K562 (cell line): Measurements from ENCODE around the gene MALAT1. TPM values are rescaled to one million over a fixed set of nuclear protein-coding genes. Genes with fewer than 3 reads are reported as not detected.

Source experiments
- ATAC-seq: fragments of 200-7000 bp; cut with Tn5 transposase; 3 replicates; pipeline ENCODE4 v1.9.1; 2020; ENCODE audit warnings: moderate library complexity
- BruUV-seq: library from RNA; stranded (reverse); fragments of 400-500 nt; replicated peaks from 2 replicates; lab custom pipeline; 2021; lab: Mats Ljungman, UMichigan
- CTCF ChIA-PET: fragments of 300-600 bp; formaldehyde crosslinking; extraction: SDS; loops from one replicate; lab custom pipeline; 2021; ENCODE audit warnings: low intra/inter-chr PET ratio; lab: Yijun Ruan, JAX
- POLR2A ChIA-PET: fragments of 300-600, 350-650 bp; sonication (Branson Sonifier 250); formaldehyde crosslinking; extraction: SDS; loops from one replicate; lab custom pipeline; 2021; ENCODE audit warnings: antibody characterized with exemption, inconsistent platforms; lab: Yijun Ruan, JAX
- DNase-seq, 4 experiments: peaks; one replicate each; pipeline versions ENCODE4 v3.0.0 to v3.0.0-alpha.2; 2011 to 2018; ENCODE audit warnings: low spot score in 3 of 4, mixed read lengths in 3 of 4; ENCODE audit errors: extremely low read depth in 1 of 4
- FAIRE-seq: peaks from 2 replicates; lab custom pipeline; 2011; peaks lifted over from hg19 to GRCh38; lab: Jason Lieb, UNC
- H2AFZ ChIP-seq: 2 replicates; pipeline ENCODE4 v1.6.0; 2011; ENCODE audit warnings: low read depth, low read length, control low read depth, inconsistent platforms
- H3K27ac ChIP-seq: fragments of 200-600 bp; 3 replicates; pipeline ENCODE4 v1.8.0; 2011; ENCODE audit warnings: low read depth, mild to moderate bottlenecking, control low read depth, inconsistent platforms, low read length, moderate library complexity, mixed read lengths; ENCODE audit errors: extremely low read depth
- H3K27me3 ChIP-seq, 2 experiments: fragments of 300-600 bp in 1 of 2; 2 replicates in 1 of 2; 3 replicates in 1 of 2; pipeline versions ENCODE4 v1.6.0 to v1.8.0; 2011; ENCODE audit warnings: inconsistent platforms in 2 of 2, low read length in 2 of 2, mild to moderate bottlenecking in 1 of 2, mixed read lengths in 1 of 2, moderate library complexity in 1 of 2; ENCODE audit not compliant: control insufficient read depth in 2 of 2, insufficient read depth in 2 of 2
- H3K36me3 ChIP-seq: fragments of 300-600 bp; 3 replicates; pipeline ENCODE4 v1.8.0; 2011; ENCODE audit warnings: mild to moderate bottlenecking, low read length, inconsistent platforms; ENCODE audit not compliant: control insufficient read depth, insufficient read depth
- H3K4me1 ChIP-seq, 2 experiments: fragments of 200-600 bp in 1 of 2; replicated peaks in 1 of 2; 2 replicates in 1 of 2; 3 replicates in 1 of 2; pipeline versions ENCODE4 v1.5.1 to v1.8.0; 2011; ENCODE audit warnings: inconsistent platforms in 2 of 2, low read length in 2 of 2, mild to moderate bottlenecking in 1 of 2, mixed read lengths in 1 of 2, moderate library complexity in 1 of 2; ENCODE audit not compliant: control insufficient read depth in 2 of 2, insufficient read depth in 2 of 2
- H3K4me2 ChIP-seq: 2 replicates; pipeline ENCODE4 v1.6.1; 2011; ENCODE audit warnings: low read length, control low read depth, inconsistent platforms, mixed read lengths; ENCODE audit not compliant: insufficient read depth
- H3K4me3 ChIP-seq: fragments of 200-600 bp; sonication (generic), shearing (Covaris generic); 2 replicates; pipeline ENCODE4 v1.5.1; 2016; ENCODE audit warnings: control low read depth, inconsistent platforms
- H3K79me2 ChIP-seq: fragments of 200-600 bp; 3 replicates; pipeline ENCODE4 v1.8.0; 2011; ENCODE audit warnings: low read length, inconsistent platforms; ENCODE audit not compliant: control insufficient read depth, insufficient read depth
- H3K9ac ChIP-seq, 2 experiments: 2 replicates each; pipeline versions ENCODE4 v1.6.0 to v1.6.1; 2011; ENCODE audit warnings: low read depth in 2 of 2, low read length in 2 of 2, control low read depth in 1 of 2, inconsistent platforms in 1 of 2, mild to moderate bottlenecking in 1 of 2, mixed read lengths in 1 of 2; ENCODE audit not compliant: insufficient read depth in 1 of 2
- H3K9me1 ChIP-seq: one replicate; pipeline ENCODE4 v1.6.0; 2011; ENCODE audit warnings: inconsistent platforms, mild to moderate bottlenecking, low read length, moderate library complexity; ENCODE audit not compliant: control insufficient read depth, insufficient read depth
- H3K9me3 ChIP-seq: replicated peaks from 2 replicates; pipeline ENCODE4 v1.5.1; 2011; ENCODE audit warnings: low read depth, low read length, inconsistent platforms; ENCODE audit not compliant: control insufficient read depth, insufficient read depth
- H4K20me1 ChIP-seq: replicated peaks from 2 replicates; pipeline ENCODE4 v1.6.1; 2011; ENCODE audit warnings: low read length, inconsistent platforms, mixed read lengths; ENCODE audit not compliant: control insufficient read depth, insufficient read depth
- E2F1 ChIP-seq: sonication (generic); formaldehyde crosslinking; IDR thresholded peaks from 2 replicates; pipeline ENCODE4 v1.8.1; 2023; ENCODE audit warnings: mild to moderate bottlenecking, missing genetic modification reagents, moderate library complexity
- E2F6 ChIP-seq, 2 experiments: IDR thresholded peaks; 2 replicates each; pipeline ENCODE4 v1.6.1; 2011; ENCODE audit warnings: borderline replicate concordance in 1 of 2, control low read depth in 1 of 2, low read depth in 1 of 2, low read length in 1 of 2, mild to moderate bottlenecking in 1 of 2, mixed read lengths in 1 of 2, moderate library complexity in 1 of 2; ENCODE audit not compliant: insufficient read depth in 1 of 2, insufficient read length in 1 of 2, poor library complexity in 1 of 2, severe bottlenecking in 1 of 2; ENCODE audit errors: extremely low read depth in 1 of 2
- POLR2G ChIP-seq: fragments of 200-400 bp; formaldehyde crosslinking; IDR thresholded peaks from 2 replicates; pipeline ENCODE4 v1.6.1; 2017; ENCODE audit warnings: low read depth, mild to moderate bottlenecking, antibody characterized with exemption, low read length, moderate library complexity
- PRPF4 ChIP-seq: fragments of 200-400 bp; formaldehyde crosslinking; IDR thresholded peaks from one replicate; pipeline ENCODE4 v1.6.1; 2017; ENCODE audit warnings: low read length, low read depth, mild to moderate bottlenecking; ENCODE audit not compliant: insufficient read depth, poor library complexity, severe bottlenecking
- RBFOX2 ChIP-seq: fragments of 200-400 bp; formaldehyde crosslinking; IDR thresholded peaks from 2 replicates; pipeline ENCODE4 v1.6.1; 2017; ENCODE audit warnings: low read depth, mild to moderate bottlenecking, low read length, moderate library complexity
- ZBTB33 ChIP-seq: sonication (generic); formaldehyde crosslinking; IDR thresholded peaks from 2 replicates; pipeline ENCODE4 v1.8.1; 2023; ENCODE audit warnings: mild to moderate bottlenecking, missing genetic modification reagents
- WGBS: fragments of 100-300 bp; shearing (Covaris generic); methylation state at CpG from one replicate; pipeline ENCODE4 v1.1.6; 2016; ENCODE audit warnings: low coverage, mixed read lengths; ENCODE audit not compliant: insufficient coverage; ENCODE audit errors: missing lambda C conversion rate; 5-methylcytosine and 5-hydroxymethylcytosine counted together
- in situ Hi-C: fragments of 300-500 bp; cut with MboI; formaldehyde crosslinking; loops from 4 replicates; pipeline ENCODE4 v1.15.0; 2018; ENCODE audit warnings: inconsistent platforms, mixed read lengths
- intact Hi-C: fragments of 100-400 bp; cut with micrococcal nuclease; formaldehyde crosslinking; loops from 2 replicates; pipeline ENCODE4 v1.14.2; 2022
- polyA plus RNA-seq, 8 experiments: library from polyadenylated mRNA; depleted of rRNA in 4 of 8; stranded (reverse) in 5 of 8; unstranded in 3 of 8; fragments of >200 nt; fragmentation: Nextera tagmentation in 2 of 8; fragmentation: Illumina TruSeq in 1 of 8; extraction: Ambion mirVana in 2 of 8; extraction: Trizol in 1 of 8; gene quantifications; 2 replicates each; pipeline versions ENCODE4 v1.2.1 to v1.2.3, GENCODE V29; 2011 to 2014; ENCODE audit warnings: inconsistent platforms in 1 of 8, missing spikeins in 1 of 8
- total RNA-seq, 7 experiments: library from RNA; depleted of rRNA in 6 of 7; stranded (reverse); fragments of >200 nt in 6 of 7; fragmentation: Illumina TruSeq in 2 of 7; extraction: Trizol in 2 of 7; gene quantifications; 2 replicates each; pipeline versions ENCODE4 v1.2.1 to v1.2.3, GENCODE V29; 2011 to 2021; ENCODE audit warnings: low replicate concordance in 1 of 7

The MALAT1 gene
- total and polyA plus RNA-seq, 9 of the 15 experiments (the other 6 are each of a cell fraction or from before 2014, with no cell fraction given), result 363 to 8,715 (median 2,351) TPM

GRCh38 chr11:65538915-65539743, 40.3 kb downstream of the MALAT1 start:
- CTCF ChIA-PET, result interaction anchor here (3.1 kb wide), 1 partner anchor 33 kb away, joined by 63 read pairs; the partner anchor contains the start of genes FAM89B and ZNRD2
- 87% methylated on average over 30 of the region's 92 CpGs for WGBS
- Histone ChIP-seq H3K4me2 (no peak overlapping the region), H3K36me3 (peaks cover 50% of the 10 kb centered on the region; the same call in 1 of the 3 replicates), H3K79me2 (no peaks in the 10 kb centered on the region; the same call in 2 of the 3 replicates), H2AFZ (no peak overlapping the region), H3K9ac (no peak overlapping the region), H3K4me1 (peaks cover 9 to 46% of the 10 kb centered on the region in 2 experiments), H3K9me1 (no peaks in the 10 kb centered on the region), H3K27me3 (no peaks in the 10 kb centered on the region), H3K27ac (no peak overlapping the region), H3K4me3 (no peak overlapping the region)
- BruUV-seq, result no TSS peak
- FAIRE-seq, result no peak
- no peak for ATAC-seq
- in situ Hi-C loops, result no loop called here
- TF ChIP-seq ZBTB33 (CRISPR knock-in tag) (peak; percentile 78; the same call in 1 of the 2 replicates), POLR2G (peak; percentile 23; the same call in 1 of the 2 replicates), RBFOX2 (peak; percentile 37), PRPF4 (peak; percentile 60), E2F6 (IDR thresholded peaks at IDR 0.05; ENCODE audit: borderline replicate concordance in 1 of 2, extremely low read depth in 1 of 2, insufficient read depth in 1 of 2, insufficient read length in 1 of 2, low read depth in 1 of 2, low read length in 1 of 2, poor library complexity in 1 of 2, severe bottlenecking in 1 of 2) (peak in 1 of 2 experiments; percentile 11), E2F1 (CRISPR knock-in tag) (no peak)
- TF ChIP-seq, all 486 proteins: peak for 5
- intact Hi-C loops, result no loop called here
- POLR2A ChIA-PET, result interaction anchor here (0.7 to 6.5 kb wide), 6 partner anchors 8 to 49 kb away, joined by 3 to 48 read pairs (median 5); partner anchors contain the start of genes MALAT1 and SCYL1
- Histone ChIP-seq H4K20me1 (no peaks in the 10 kb centered on the region), H3K9me3 (no peaks in the 10 kb centered on the region)
- no peak for DNase-seq
